Activated CD4-positive, alpha-beta memory T cell treated with anti-CD3 and anti-CD28 coated beads for 36 hours (primary cell): ENCODE data around the gene TBX15. TPM values are rescaled to one million over a fixed set of nuclear protein-coding genes. Genes with fewer than 3 reads are reported as not detected.
"Not testable (repeated sequence)": the region's sequence is repeated elsewhere in the genome, so short reads cannot be mapped to it uniquely, and the experiment has no call there.

Source experiments
- CTCF ChIA-PET: fragments of 350-600 bp; sonication (Branson Sonifier 250); formaldehyde crosslinking; loops from one replicate; lab custom pipeline; 2021; ENCODE audit warnings: antibody characterized with exemption, inconsistent platforms; lab: Charles Lee
- POLR2A ChIA-PET: fragments of 350-600 bp; sonication (Branson Sonifier 250); formaldehyde crosslinking; loops from one replicate; lab custom pipeline; 2021; ENCODE audit warnings: antibody characterized with exemption; lab: Charles Lee
- DNase-seq: peaks from one replicate; pipeline ENCODE4 v3.0.0-alpha.2; 2020
- H3K27ac Mint-ChIP-seq: one replicate; pipeline ENCODE4 v1.8.0; 2021; ENCODE audit warnings: mixed read lengths
- H3K27me3 Mint-ChIP-seq: one replicate; pipeline ENCODE4 v1.8.0; 2021; ENCODE audit warnings: mixed read lengths
- H3K36me3 Mint-ChIP-seq: one replicate; pipeline ENCODE4 v1.8.0; 2021; ENCODE audit warnings: mixed read lengths
- H3K4me1 Mint-ChIP-seq: one replicate; pipeline ENCODE4 v1.8.0; 2021; ENCODE audit warnings: low read depth, mixed read lengths
- H3K4me3 Mint-ChIP-seq: one replicate; pipeline ENCODE4 v1.8.0; 2021; ENCODE audit warnings: mild to moderate bottlenecking, mixed read lengths
- H3K9me3 Mint-ChIP-seq: one replicate; pipeline ENCODE4 v1.8.0; 2021; ENCODE audit warnings: mixed read lengths
- intact Hi-C: fragments of 100-400 bp; cut with micrococcal nuclease; formaldehyde crosslinking; loops from one replicate; pipeline ENCODE4 v1.15.1; 2023
- total RNA-seq, 2 experiments: library from RNA; stranded (reverse); gene quantifications; one replicate each; pipeline ENCODE4 v1.2.3, GENCODE V29; 2021

Gene TBX15
- total RNA-seq, 2 experiments from 2014 or later = not detected

- no peaks in the 10 kb centered on the region for H3K36me3 Mint-ChIP-seq
- no peak overlapping the region for H3K27ac Mint-ChIP-seq
- no peaks in the 10 kb centered on the region for H3K4me1 Mint-ChIP-seq
- intact Hi-C loops = no loop called here
- no peaks in the 10 kb centered on the region for H3K9me3 Mint-ChIP-seq
- no peak for DNase-seq
- peaks cover 11% of the 10 kb centered on the region for H3K27me3 Mint-ChIP-seq
- no peak overlapping the region for H3K4me3 Mint-ChIP-seq
- CTCF ChIA-PET = no interaction called here
- POLR2A ChIA-PET = no interaction called here
Observed at GRCh38 chr1:118960026-118960561, 28.0 kb downstream of the TBX15 start.

GRCh38 chr1:118958937-118959631 lies 29.1 kb downstream of the TBX15 start:
- Mint-ChIP-seq H3K36me3 (no peaks in the 10 kb centered on the region), H3K4me1 (no peaks in the 10 kb centered on the region), H3K9me3 (no peaks in the 10 kb centered on the region), H3K27me3 (peaks cover 11% of the 10 kb centered on the region), H3K27ac (no peak overlapping the region), H3K4me3 (no peak overlapping the region)
- ChIA-PET CTCF (no interaction called here), POLR2A (no interaction called here)
- DNase-seq = no peak
- intact Hi-C loops = no loop called here

DNA sequence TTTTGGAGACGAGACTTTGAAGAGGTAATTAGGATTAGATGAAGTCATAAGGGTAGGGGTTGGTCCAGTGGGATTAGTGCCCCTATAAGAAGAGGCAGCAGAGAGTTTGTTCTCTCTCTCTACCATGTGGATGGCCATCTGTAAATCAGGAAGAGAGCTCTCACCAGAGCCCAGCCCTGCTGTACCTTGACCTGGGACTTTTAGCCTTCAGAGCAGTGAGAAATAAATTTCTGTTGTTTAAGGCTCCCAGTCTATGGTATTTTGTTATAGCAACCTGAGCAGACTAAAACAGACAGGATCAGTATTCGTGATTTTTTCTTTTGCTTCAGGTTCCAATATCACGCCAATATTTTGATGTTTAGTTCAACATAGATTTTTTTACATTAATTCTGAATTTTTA lies 30.0 kb downstream of the TBX15 start:
- no peaks in the 10 kb centered on the region for H3K4me1 Mint-ChIP-seq
- H3K4me3 Mint-ChIP-seq = no peak overlapping the region
- CTCF ChIA-PET = no interaction called here
- peaks cover 9% of the 10 kb centered on the region for H3K27me3 Mint-ChIP-seq
- intact Hi-C loops = no loop called here
- no peaks in the 10 kb centered on the region for H3K36me3 Mint-ChIP-seq
- no peak for DNase-seq
- H3K9me3 Mint-ChIP-seq = no peaks in the 10 kb centered on the region
- H3K27ac Mint-ChIP-seq = no peak overlapping the region
- POLR2A ChIA-PET = no interaction called here

DNA sequence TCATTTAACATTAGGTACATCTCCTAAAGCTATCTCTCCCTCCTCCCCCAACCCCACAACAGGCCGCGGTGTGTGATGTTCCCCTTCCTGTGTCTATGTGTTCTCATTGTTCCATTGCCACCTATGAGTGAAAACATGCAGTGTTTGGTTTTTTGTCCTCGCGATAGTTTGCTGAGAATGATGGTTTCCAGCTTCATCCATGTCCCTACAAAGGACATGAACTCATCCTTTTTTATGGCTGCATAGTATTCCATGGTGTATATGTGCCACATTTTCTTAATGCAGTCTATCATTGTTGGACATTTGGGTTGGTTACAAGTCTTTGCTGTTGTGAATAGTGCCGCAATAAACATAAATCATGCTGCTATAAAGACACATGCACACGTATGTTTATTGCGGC lies 30.6 kb downstream of the TBX15 start:
- H3K4me1 Mint-ChIP-seq, DNase-seq, H3K36me3 Mint-ChIP-seq, H3K27ac Mint-ChIP-seq, CTCF ChIA-PET, POLR2A ChIA-PET, H3K4me3 Mint-ChIP-seq, H3K9me3 Mint-ChIP-seq, H3K27me3 Mint-ChIP-seq, intact Hi-C loops: not testable (repeated sequence)

GRCh38 chr1:118954301-118954905 lies 33.7 kb downstream of the TBX15 start:
- intact Hi-C loops = no loop called here
- CTCF ChIA-PET = no interaction called here
- no peaks in the 10 kb centered on the region for H3K4me1 Mint-ChIP-seq
- POLR2A ChIA-PET = no interaction called here
- H3K4me3 Mint-ChIP-seq = no peak overlapping the region
- no peaks in the 10 kb centered on the region for H3K36me3 Mint-ChIP-seq
- no peak overlapping the region for H3K27ac Mint-ChIP-seq
- peaks cover 5% of the 10 kb centered on the region for H3K27me3 Mint-ChIP-seq
- no peaks in the 10 kb centered on the region for H3K9me3 Mint-ChIP-seq
- DNase-seq = no peak

GRCh38 chr1:118951270-118951936 lies 36.7 kb downstream of the TBX15 start:
- Mint-ChIP-seq H3K9me3 (peaks cover 2% of the 10 kb centered on the region), H3K4me1 (no peaks in the 10 kb centered on the region), H3K27ac (no peak overlapping the region), H3K27me3 (no peaks in the 10 kb centered on the region), H3K36me3 (no peaks in the 10 kb centered on the region), H3K4me3 (no peak overlapping the region)
- intact Hi-C loops = no loop called here
- CTCF ChIA-PET = no interaction called here
- POLR2A ChIA-PET = no interaction called here
- DNase-seq = no peak

- intact Hi-C loops = no loop called here
- Mint-ChIP-seq H3K4me1 (no peaks in the 10 kb centered on the region), H3K27me3 (no peaks in the 10 kb centered on the region), H3K9me3 (peaks cover 2% of the 10 kb centered on the region), H3K27ac (no peak overlapping the region), H3K36me3 (no peaks in the 10 kb centered on the region), H3K4me3 (no peak overlapping the region)
- ChIA-PET POLR2A (no interaction called here), CTCF (no interaction called here)
- DNase-seq = no peak
Observed at GRCh38 chr1:118949315-118949714, 38.8 kb downstream of the TBX15 start.

DNA sequence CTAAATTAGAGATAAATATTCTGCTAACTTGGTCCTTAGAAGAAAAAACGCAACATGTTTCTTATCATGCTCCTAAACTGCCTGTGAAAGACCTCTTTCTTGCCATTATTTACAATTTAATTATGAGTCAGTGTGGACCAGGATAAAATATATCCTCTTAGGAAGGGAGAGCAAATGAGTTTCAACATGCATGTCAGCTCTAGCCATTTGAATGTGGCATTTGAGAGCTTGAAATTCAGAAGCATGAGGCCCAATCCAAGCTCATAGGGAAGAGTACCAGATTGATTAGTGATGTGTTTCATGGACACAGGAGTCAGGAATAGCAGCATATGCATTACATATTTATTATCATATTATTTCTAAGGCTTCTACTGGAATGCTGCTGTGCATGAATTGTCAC lies 39.3 kb downstream of the TBX15 start:
- intact Hi-C loops = no loop called here
- Mint-ChIP-seq H3K9me3 (peaks cover 2% of the 10 kb centered on the region), H3K4me3 (no peak overlapping the region), H3K27ac (no peak overlapping the region), H3K27me3 (no peaks in the 10 kb centered on the region), H3K36me3 (no peaks in the 10 kb centered on the region), H3K4me1 (no peaks in the 10 kb centered on the region)
- ChIA-PET POLR2A (no interaction called here), CTCF (no interaction called here)
- no peak for DNase-seq

DNA sequence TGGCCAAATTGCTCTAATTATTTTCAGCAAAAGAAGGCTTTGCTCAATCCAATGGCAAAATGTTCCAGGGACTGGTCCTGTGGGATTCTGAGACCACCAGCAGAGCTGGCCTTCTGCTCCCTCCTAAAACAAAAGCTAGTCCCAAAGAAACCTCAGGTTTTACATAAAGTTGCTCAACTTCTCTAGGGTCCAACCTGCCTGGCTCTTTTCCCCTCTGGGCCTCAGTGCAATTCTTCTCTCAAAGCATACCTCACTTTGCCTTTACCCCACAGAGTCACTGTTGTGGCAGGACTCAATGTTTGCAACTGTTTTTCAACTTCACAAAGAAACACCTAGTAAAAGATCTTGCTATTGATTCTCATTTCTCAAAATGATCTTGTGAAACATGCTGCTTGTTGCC lies 39.8 kb downstream of the TBX15 start:
- Mint-ChIP-seq H3K27ac (no peak overlapping the region), H3K4me3 (no peak overlapping the region), H3K27me3 (no peaks in the 10 kb centered on the region), H3K4me1 (no peaks in the 10 kb centered on the region), H3K36me3 (no peaks in the 10 kb centered on the region), H3K9me3 (peaks cover 2% of the 10 kb centered on the region)
- CTCF ChIA-PET = no interaction called here
- no peak for DNase-seq
- POLR2A ChIA-PET = no interaction called here
- intact Hi-C loops = no loop called here

- no peaks in the 10 kb centered on the region for H3K36me3 Mint-ChIP-seq
- CTCF ChIA-PET = no interaction called here
- no peak overlapping the region for H3K4me3 Mint-ChIP-seq
Observed at GRCh38 chr1:118947790-118948189, 40.4 kb downstream of the TBX15 start.

GRCh38 chr1:118947003-118947765 lies 41.0 kb downstream of the TBX15 start:
- Mint-ChIP-seq H3K4me1 (no peaks in the 10 kb centered on the region), H3K4me3 (no peak overlapping the region), H3K27me3 (no peaks in the 10 kb centered on the region), H3K9me3 (peaks cover 2% of the 10 kb centered on the region), H3K27ac (no peak overlapping the region), H3K36me3 (no peaks in the 10 kb centered on the region)
- POLR2A ChIA-PET = no interaction called here
- no peak for DNase-seq
- CTCF ChIA-PET = no interaction called here
- intact Hi-C loops = no loop called here

More at GRCh38 chr1:118947790-118948189, 40.4 kb downstream of the TBX15 start:
- Mint-ChIP-seq H3K27me3 (no peaks in the 10 kb centered on the region), H3K4me1 (no peaks in the 10 kb centered on the region), H3K9me3 (peaks cover 2% of the 10 kb centered on the region), H3K27ac (no peak overlapping the region)
- POLR2A ChIA-PET = no interaction called here
- intact Hi-C loops = no loop called here
- no peak for DNase-seq

GRCh38 chr1:118945489-118945888 lies 42.7 kb downstream of the TBX15 start:
- Mint-ChIP-seq H3K4me3 (no peak overlapping the region), H3K27me3 (no peaks in the 10 kb centered on the region), H3K9me3 (peaks cover 2% of the 10 kb centered on the region), H3K4me1 (no peaks in the 10 kb centered on the region), H3K36me3 (no peaks in the 10 kb centered on the region), H3K27ac (no peak overlapping the region)
- POLR2A ChIA-PET = no interaction called here
- DNase-seq = no peak
- intact Hi-C loops = no loop called here
- CTCF ChIA-PET = no interaction called here
